ENCODE data around the gene ARHGAP1. TPM values are rescaled to one million over a fixed set of nuclear protein-coding genes. Genes with fewer than 3 reads are reported as not detected.

ARHGAP1 gene
- total RNA-seq, 1 experiment from 2014 or later = 53.0 TPM

- no peak for TF ChIP-seq E2F5 (CRISPR knock-in tag; IDR thresholded peaks at IDR 0.05)
- TF ChIP-seq, protein P1, sequence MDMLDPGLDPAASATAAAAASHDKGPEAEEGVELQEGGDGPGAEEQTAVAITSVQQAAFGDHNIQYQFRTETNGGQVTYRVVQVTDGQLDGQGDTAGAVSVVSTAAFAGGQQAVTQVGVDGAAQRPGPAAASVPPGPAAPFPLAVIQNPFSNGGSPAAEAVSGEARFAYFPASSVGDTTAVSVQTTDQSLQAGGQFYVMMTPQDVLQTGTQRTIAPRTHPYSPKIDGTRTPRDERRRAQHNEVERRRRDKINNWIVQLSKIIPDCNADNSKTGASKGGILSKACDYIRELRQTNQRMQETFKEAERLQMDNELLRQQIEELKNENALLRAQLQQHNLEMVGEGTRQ (CRISPR knock-in tag; IDR thresholded peaks at IDR 0.05) = no peak
- TF ChIP-seq PRRX2 (CRISPR knock-in tag; IDR thresholded peaks at IDR 0.05) = no peak
- TF ChIP-seq ZNF425 (CRISPR knock-in tag; conservative IDR thresholded peaks at IDR 0.05) = no peak
- TF ChIP-seq, protein P2, sequence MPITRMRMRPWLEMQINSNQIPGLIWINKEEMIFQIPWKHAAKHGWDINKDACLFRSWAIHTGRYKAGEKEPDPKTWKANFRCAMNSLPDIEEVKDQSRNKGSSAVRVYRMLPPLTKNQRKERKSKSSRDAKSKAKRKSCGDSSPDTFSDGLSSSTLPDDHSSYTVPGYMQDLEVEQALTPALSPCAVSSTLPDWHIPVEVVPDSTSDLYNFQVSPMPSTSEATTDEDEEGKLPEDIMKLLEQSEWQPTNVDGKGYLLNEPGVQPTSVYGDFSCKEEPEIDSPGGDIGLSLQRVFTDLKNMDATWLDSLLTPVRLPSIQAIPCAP (CRISPR knock-in tag; IDR thresholded peaks at IDR 0.05) = no peak
- TF ChIP-seq FOXJ3 (CRISPR knock-in tag; IDR thresholded peaks at IDR 0.05; ENCODE audit: borderline replicate concordance) = no peak
- TF ChIP-seq RORB (CRISPR knock-in tag; IDR thresholded peaks at IDR 0.05) = no peak
- TF ChIP-seq HMGXB4 (CRISPR knock-in tag; IDR thresholded peaks at IDR 0.05) = no peak
- TF ChIP-seq OVOL2 (CRISPR knock-in tag; IDR thresholded peaks at IDR 0.05; ENCODE audit: borderline replicate concordance) = no peak
- TF ChIP-seq, protein P3, sequence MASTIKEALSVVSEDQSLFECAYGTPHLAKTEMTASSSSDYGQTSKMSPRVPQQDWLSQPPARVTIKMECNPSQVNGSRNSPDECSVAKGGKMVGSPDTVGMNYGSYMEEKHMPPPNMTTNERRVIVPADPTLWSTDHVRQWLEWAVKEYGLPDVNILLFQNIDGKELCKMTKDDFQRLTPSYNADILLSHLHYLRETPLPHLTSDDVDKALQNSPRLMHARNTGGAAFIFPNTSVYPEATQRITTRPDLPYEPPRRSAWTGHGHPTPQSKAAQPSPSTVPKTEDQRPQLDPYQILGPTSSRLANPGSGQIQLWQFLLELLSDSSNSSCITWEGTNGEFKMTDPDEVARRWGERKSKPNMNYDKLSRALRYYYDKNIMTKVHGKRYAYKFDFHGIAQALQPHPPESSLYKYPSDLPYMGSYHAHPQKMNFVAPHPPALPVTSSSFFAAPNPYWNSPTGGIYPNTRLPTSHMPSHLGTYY (CRISPR knock-in tag; IDR thresholded peaks at IDR 0.05) = no peak
- TF ChIP-seq ETV6 (CRISPR knock-in tag; IDR thresholded peaks at IDR 0.05) = no peak
- no peak for TF ChIP-seq ZNF512 (CRISPR knock-in tag; IDR thresholded peaks at IDR 0.05; ENCODE audit: borderline replicate concordance)
- TF ChIP-seq ZNF396 (CRISPR knock-in tag; IDR thresholded peaks at IDR 0.05; ENCODE audit: borderline replicate concordance) = no peak
- no peaks in the 10 kb centered on the region for H3K9me3 Mint-ChIP-seq
- H3K4me3 Mint-ChIP-seq = no peak overlapping the region
- ChIA-PET CTCF (no interaction called here), POLR2A (no interaction called here)
- no peaks in the 10 kb centered on the region for H3K4me1 Mint-ChIP-seq
- ATAC-seq = no peak
- no peak for DNase-seq (ENCODE audit: low spot score)
- peaks cover 62% of the 10 kb centered on the region for H3K36me3 Mint-ChIP-seq
- H3K27me3 Mint-ChIP-seq (ENCODE audit: low read depth) = no peaks in the 10 kb centered on the region
- no peak overlapping the region for H3K27ac Mint-ChIP-seq
These were observed 38.6 kb downstream of the ARHGAP1 start for GRCh38 chr11:46661836-46662235.

GRCh38 chr11:46659908-46660307, 40.5 kb downstream of the ARHGAP1 start:
- H3K4me1 Mint-ChIP-seq = no peaks in the 10 kb centered on the region
- H3K9me3 Mint-ChIP-seq = no peaks in the 10 kb centered on the region
- no peaks in the 10 kb centered on the region for H3K27me3 Mint-ChIP-seq (ENCODE audit: low read depth)
- peaks cover 59% of the 10 kb centered on the region for H3K36me3 Mint-ChIP-seq
- no peak overlapping the region for H3K27ac Mint-ChIP-seq
- POLR2A ChIA-PET = no interaction called here
- H3K4me3 Mint-ChIP-seq = no peak overlapping the region
- TF ChIP-seq ZNF416 (CRISPR knock-in tag; IDR thresholded peaks at IDR 0.05) (no peak), FOXP1 (CRISPR knock-in tag; IDR thresholded peaks at IDR 0.05; ENCODE audit: borderline replicate concordance) (no peak), NFATC4 (CRISPR knock-in tag; IDR thresholded peaks at IDR 0.05) (no peak), GABPB1 (CRISPR knock-in tag; IDR thresholded peaks at IDR 0.05) (no peak), ZNF232 (CRISPR knock-in tag; IDR thresholded peaks at IDR 0.05) (no peak)
- TF ChIP-seq, protein P4, sequence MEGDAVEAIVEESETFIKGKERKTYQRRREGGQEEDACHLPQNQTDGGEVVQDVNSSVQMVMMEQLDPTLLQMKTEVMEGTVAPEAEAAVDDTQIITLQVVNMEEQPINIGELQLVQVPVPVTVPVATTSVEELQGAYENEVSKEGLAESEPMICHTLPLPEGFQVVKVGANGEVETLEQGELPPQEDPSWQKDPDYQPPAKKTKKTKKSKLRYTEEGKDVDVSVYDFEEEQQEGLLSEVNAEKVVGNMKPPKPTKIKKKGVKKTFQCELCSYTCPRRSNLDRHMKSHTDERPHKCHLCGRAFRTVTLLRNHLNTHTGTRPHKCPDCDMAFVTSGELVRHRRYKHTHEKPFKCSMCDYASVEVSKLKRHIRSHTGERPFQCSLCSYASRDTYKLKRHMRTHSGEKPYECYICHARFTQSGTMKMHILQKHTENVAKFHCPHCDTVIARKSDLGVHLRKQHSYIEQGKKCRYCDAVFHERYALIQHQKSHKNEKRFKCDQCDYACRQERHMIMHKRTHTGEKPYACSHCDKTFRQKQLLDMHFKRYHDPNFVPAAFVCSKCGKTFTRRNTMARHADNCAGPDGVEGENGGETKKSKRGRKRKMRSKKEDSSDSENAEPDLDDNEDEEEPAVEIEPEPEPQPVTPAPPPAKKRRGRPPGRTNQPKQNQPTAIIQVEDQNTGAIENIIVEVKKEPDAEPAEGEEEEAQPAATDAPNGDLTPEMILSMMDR (IDR thresholded peaks at IDR 0.05) = no peak
- TF ChIP-seq, protein P5, sequence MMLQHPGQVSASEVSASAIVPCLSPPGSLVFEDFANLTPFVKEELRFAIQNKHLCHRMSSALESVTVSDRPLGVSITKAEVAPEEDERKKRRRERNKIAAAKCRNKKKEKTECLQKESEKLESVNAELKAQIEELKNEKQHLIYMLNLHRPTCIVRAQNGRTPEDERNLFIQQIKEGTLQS (CRISPR knock-in tag; conservative IDR thresholded peaks at IDR 0.05) = no peak
- no peak for DNase-seq (ENCODE audit: low spot score)
- CTCF ChIA-PET = interaction anchor here (1.5 kb wide), 1 partner anchor 62 kb away, joined by 3 read pairs; no protein-coding TSS in a partner anchor
- ATAC-seq = no peak
